ENCODE results near the gene CNGA3.

CNGA3 gene

GRCh38 chr2:98388081-98388480 is 41.8 kb downstream of the CNGA3 start:
- Histone ChIP-seq H3K4me1 (ENCODE audit: control insufficient read depth, insufficient read depth, low read length) (peaks cover under 1% of the 10 kb centered on the region; the same call in 1 of the 2 replicates), H3K27ac (ENCODE audit: low read depth, low read length) (no peak overlapping the region), H3K9me3 (ENCODE audit: control insufficient read depth, insufficient read depth, low read depth, low read length) (no peaks in the 10 kb centered on the region), H3K36me3 (ENCODE audit: control insufficient read depth, insufficient read depth, low read length) (no peaks in the 10 kb centered on the region), H3K27me3 (ENCODE audit: control insufficient read depth, insufficient read depth, low read length) (no peaks in the 10 kb centered on the region), H3K9ac (ENCODE audit: low read length) (no peak overlapping the region), H3K4me3 (ENCODE audit: low read depth, low read length) (no peak overlapping the region)

- H3K9me3 ChIP-seq (ENCODE audit: control insufficient read depth, insufficient read depth, low read depth, low read length), result no peaks in the 10 kb centered on the region
- H3K36me3 ChIP-seq (ENCODE audit: control insufficient read depth, insufficient read depth, low read length), result no peaks in the 10 kb centered on the region
- H3K4me3 ChIP-seq (ENCODE audit: low read depth, low read length), result no peak overlapping the region
- no peaks in the 10 kb centered on the region for H3K27me3 ChIP-seq (ENCODE audit: control insufficient read depth, insufficient read depth, low read length)
- H3K4me1 ChIP-seq (ENCODE audit: control insufficient read depth, insufficient read depth, low read length), result no peaks in the 10 kb centered on the region
- H3K9ac ChIP-seq (ENCODE audit: low read length), result no peak overlapping the region
- H3K27ac ChIP-seq (ENCODE audit: low read depth, low read length), result no peak overlapping the region
Observed at GRCh38 chr2:98388601-98389250, 42.5 kb downstream of the CNGA3 start.

GRCh38 chr2:98389251-98389605 is 43.0 kb downstream of the CNGA3 start:
- no peaks in the 10 kb centered on the region for H3K36me3 ChIP-seq (ENCODE audit: control insufficient read depth, insufficient read depth, low read length)
- H3K27ac ChIP-seq (ENCODE audit: low read depth, low read length), result no peak overlapping the region
- no peaks in the 10 kb centered on the region for H3K9me3 ChIP-seq (ENCODE audit: control insufficient read depth, insufficient read depth, low read depth, low read length)
- H3K4me1 ChIP-seq (ENCODE audit: control insufficient read depth, insufficient read depth, low read length), result no peaks in the 10 kb centered on the region
- H3K4me3 ChIP-seq (ENCODE audit: low read depth, low read length), result no peak overlapping the region
- H3K9ac ChIP-seq (ENCODE audit: low read length), result no peak overlapping the region
- H3K27me3 ChIP-seq (ENCODE audit: control insufficient read depth, insufficient read depth, low read length), result no peaks in the 10 kb centered on the region

- Histone ChIP-seq H3K9ac (ENCODE audit: low read length) (no peak overlapping the region), H3K27ac (ENCODE audit: low read depth, low read length) (no peak overlapping the region), H3K4me1 (ENCODE audit: control insufficient read depth, insufficient read depth, low read length) (peaks cover 5% of the 10 kb centered on the region; the same call in 1 of the 2 replicates)
Observed at GRCh38 chr2:98390571-98391476, 44.6 kb downstream of the CNGA3 start.

GRCh38 chr2:98391581-98392270 is 45.5 kb downstream of the CNGA3 start:
- Histone ChIP-seq H3K4me3 (ENCODE audit: low read depth, low read length) (no peak overlapping the region), H3K27me3 (ENCODE audit: control insufficient read depth, insufficient read depth, low read length) (no peaks in the 10 kb centered on the region), H3K27ac (ENCODE audit: low read depth, low read length) (no peak overlapping the region), H3K36me3 (ENCODE audit: control insufficient read depth, insufficient read depth, low read length) (no peaks in the 10 kb centered on the region), H3K9ac (ENCODE audit: low read length) (no peak overlapping the region), H3K4me1 (ENCODE audit: control insufficient read depth, insufficient read depth, low read length) (peaks cover 5% of the 10 kb centered on the region; the same call in 1 of the 2 replicates), H3K9me3 (ENCODE audit: control insufficient read depth, insufficient read depth, low read depth, low read length) (no peaks in the 10 kb centered on the region)

More at GRCh38 chr2:98390571-98391476, 44.6 kb downstream of the CNGA3 start:
- Histone ChIP-seq H3K36me3 (ENCODE audit: control insufficient read depth, insufficient read depth, low read length) (no peaks in the 10 kb centered on the region), H3K9me3 (ENCODE audit: control insufficient read depth, insufficient read depth, low read depth, low read length) (no peaks in the 10 kb centered on the region), H3K4me3 (ENCODE audit: low read depth, low read length) (no peak overlapping the region), H3K27me3 (ENCODE audit: control insufficient read depth, insufficient read depth, low read length) (no peaks in the 10 kb centered on the region)

GRCh38 chr2:98393354-98393753 is 47.1 kb downstream of the CNGA3 start:
- Histone ChIP-seq H3K4me1 (ENCODE audit: control insufficient read depth, insufficient read depth, low read length) (peaks cover 5% of the 10 kb centered on the region; the same call in 1 of the 2 replicates), H3K9me3 (ENCODE audit: control insufficient read depth, insufficient read depth, low read depth, low read length) (no peaks in the 10 kb centered on the region), H3K27me3 (ENCODE audit: control insufficient read depth, insufficient read depth, low read length) (no peaks in the 10 kb centered on the region), H3K4me3 (ENCODE audit: low read depth, low read length) (no peak overlapping the region), H3K36me3 (ENCODE audit: control insufficient read depth, insufficient read depth, low read length) (no peaks in the 10 kb centered on the region), H3K27ac (ENCODE audit: low read depth, low read length) (no peak overlapping the region), H3K9ac (ENCODE audit: low read length) (no peak overlapping the region)

- H3K9ac ChIP-seq (ENCODE audit: low read length), result no peak overlapping the region
- no peak overlapping the region for H3K4me3 ChIP-seq (ENCODE audit: low read depth, low read length)
- H3K4me1 ChIP-seq (ENCODE audit: control insufficient read depth, insufficient read depth, low read length), result peaks cover 5% of the 10 kb centered on the region; the same call in 1 of the 2 replicates
- no peaks in the 10 kb centered on the region for H3K36me3 ChIP-seq (ENCODE audit: control insufficient read depth, insufficient read depth, low read length)
- H3K27ac ChIP-seq (ENCODE audit: low read depth, low read length), result no peak overlapping the region
- H3K9me3 ChIP-seq (ENCODE audit: control insufficient read depth, insufficient read depth, low read depth, low read length), result no peaks in the 10 kb centered on the region
- no peaks in the 10 kb centered on the region for H3K27me3 ChIP-seq (ENCODE audit: control insufficient read depth, insufficient read depth, low read length)
Observed at GRCh38 chr2:98394595-98395153, 48.4 kb downstream of the CNGA3 start.

GRCh38 chr2:98395977-98396376 is 49.7 kb downstream of the CNGA3 start:
- H3K9ac ChIP-seq (ENCODE audit: low read length), result no peak overlapping the region
- no peaks in the 10 kb centered on the region for H3K9me3 ChIP-seq (ENCODE audit: control insufficient read depth, insufficient read depth, low read depth, low read length)
- 0 out of 2 replicates have a peak, but pooled peaks cover 3% of the 10 kb centered on the region for H3K27me3 ChIP-seq (ENCODE audit: control insufficient read depth, insufficient read depth, low read length)
- peaks cover 5% of the 10 kb centered on the region; the same call in 1 of the 2 replicates for H3K4me1 ChIP-seq (ENCODE audit: control insufficient read depth, insufficient read depth, low read length)
- no peaks in the 10 kb centered on the region for H3K36me3 ChIP-seq (ENCODE audit: control insufficient read depth, insufficient read depth, low read length)
- no peak overlapping the region for H3K27ac ChIP-seq (ENCODE audit: low read depth, low read length)
- no peak overlapping the region for H3K4me3 ChIP-seq (ENCODE audit: low read depth, low read length)

GRCh38 chr2:98396745-98397355 is 50.6 kb downstream of the CNGA3 start:
- Histone ChIP-seq H3K9me3 (ENCODE audit: control insufficient read depth, insufficient read depth, low read depth, low read length) (no peaks in the 10 kb centered on the region), H3K4me3 (ENCODE audit: low read depth, low read length) (no peak overlapping the region), H3K9ac (ENCODE audit: low read length) (no peak overlapping the region), H3K36me3 (ENCODE audit: control insufficient read depth, insufficient read depth, low read length) (no peaks in the 10 kb centered on the region), H3K4me1 (ENCODE audit: control insufficient read depth, insufficient read depth, low read length) (peaks cover 5% of the 10 kb centered on the region; the same call in 1 of the 2 replicates), H3K27ac (ENCODE audit: low read depth, low read length) (no peak overlapping the region), H3K27me3 (ENCODE audit: control insufficient read depth, insufficient read depth, low read length) (0 out of 2 replicates have a peak, but pooled peaks cover 3% of the 10 kb centered on the region)

- H3K4me3 ChIP-seq (ENCODE audit: low read depth, low read length), result no peak overlapping the region
- H3K36me3 ChIP-seq (ENCODE audit: control insufficient read depth, insufficient read depth, low read length), result no peaks in the 10 kb centered on the region
- H3K9me3 ChIP-seq (ENCODE audit: control insufficient read depth, insufficient read depth, low read depth, low read length), result no peaks in the 10 kb centered on the region
- H3K4me1 ChIP-seq (ENCODE audit: control insufficient read depth, insufficient read depth, low read length), result peaks cover 5% of the 10 kb centered on the region; the same call in 1 of the 2 replicates
- 0 out of 2 replicates have a peak, but pooled peaks cover 3% of the 10 kb centered on the region for H3K27me3 ChIP-seq (ENCODE audit: control insufficient read depth, insufficient read depth, low read length)
- no peak overlapping the region for H3K27ac ChIP-seq (ENCODE audit: low read depth, low read length)
- no peak overlapping the region for H3K9ac ChIP-seq (ENCODE audit: low read length)
Observed at GRCh38 chr2:98399140-98399539, 52.9 kb downstream of the CNGA3 start.

All from HUES6 (cell line).